ENCODE measurements around the gene ST8SIA1. TPM values are rescaled to one million over a fixed set of nuclear protein-coding genes. Genes with fewer than 3 reads are reported as not detected.

ST8SIA1 gene
- total and polyA plus RNA-seq, 9 donors = 0.69 to 18.1 (median 4.1) TPM

DNA sequence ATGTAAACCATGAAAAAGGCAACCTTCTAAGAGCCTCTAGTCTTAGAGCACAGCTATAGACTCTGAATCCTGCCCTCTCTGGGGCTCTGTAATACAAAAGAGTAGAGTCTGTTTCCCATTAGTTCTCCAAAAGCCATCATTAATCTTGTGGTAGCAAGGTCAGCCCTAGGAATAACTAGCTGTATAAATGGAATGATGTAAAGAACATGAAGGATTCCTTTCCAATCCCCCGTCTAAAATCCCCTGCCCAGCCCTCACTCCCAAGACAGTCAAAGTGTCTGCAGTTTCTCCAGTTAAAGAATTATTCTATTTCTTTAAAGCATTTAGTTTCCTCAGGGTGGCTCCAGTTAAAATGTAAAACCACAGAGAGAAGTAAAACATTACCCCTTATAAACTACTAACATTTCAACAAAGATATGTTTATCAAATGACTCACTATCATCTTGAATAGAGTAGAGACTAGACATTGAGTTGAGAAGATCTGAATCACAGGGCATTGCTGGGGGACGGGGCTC is 104.2 kb downstream of the ST8SIA1 start:
- Histone ChIP-seq H3K9me3 (no peaks in the 10 kb centered on the region), H3K4me3 (no peak overlapping the region), H3K27ac (no peak overlapping the region), H3K4me1 (ENCODE audit: insufficient read depth) (no peaks in the 10 kb centered on the region), H3K36me3 (no peaks in the 10 kb centered on the region), H3K27me3 (no peaks in the 10 kb centered on the region)
- intact Hi-C loops (cut with DNase I) = no loop called here
- DNase-seq = no peak
- no peak for TF ChIP-seq POLR2A (IDR thresholded peaks at IDR 0.05)
- no peak for TF ChIP-seq EP300 (IDR thresholded peaks at IDR 0.05)
- no peak for TF ChIP-seq CTCF (IDR thresholded peaks at IDR 0.05)
- 28 to 61% (median 56%) methylated on average over 2 of the region's 2 CpGs for WGBS, 3 donors

DNA sequence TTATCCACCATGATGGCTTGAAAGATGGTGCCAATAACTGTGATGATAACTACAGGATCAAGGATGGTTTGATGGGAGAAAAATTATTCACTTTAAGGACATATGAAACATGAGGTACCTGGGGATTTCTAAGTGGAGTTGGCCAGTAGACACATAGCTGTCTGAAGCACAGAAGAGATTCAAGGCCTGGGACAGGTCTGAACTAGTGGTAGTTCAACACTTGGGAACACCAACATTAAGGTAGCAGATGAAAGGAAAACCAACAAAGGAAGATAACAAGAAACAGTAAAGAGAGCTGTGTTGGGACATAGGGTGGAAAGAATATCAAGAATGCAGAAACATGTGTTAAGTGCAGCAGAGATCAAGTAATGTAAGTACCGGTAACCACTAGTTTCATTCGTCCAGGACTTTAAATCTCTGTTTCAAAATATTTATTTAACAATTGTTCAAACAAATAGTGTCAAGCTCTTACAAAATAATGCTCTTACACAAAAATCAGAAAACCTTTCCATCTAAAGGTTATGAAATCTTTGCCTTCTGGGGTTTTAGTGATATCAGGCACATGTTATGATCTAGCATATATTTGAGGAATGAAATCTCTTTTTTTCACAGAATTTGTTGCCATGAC is 104.7 kb downstream of the ST8SIA1 start:
- no peaks in the 10 kb centered on the region for H3K9me3 ChIP-seq
- TF ChIP-seq EP300 (IDR thresholded peaks at IDR 0.05) (no peak), POLR2A (IDR thresholded peaks at IDR 0.05) (no peak)
- 22 to 63% (median 38%) methylated on average over 2 of the region's 2 CpGs for WGBS, 3 donors
- H3K27me3 ChIP-seq = no peaks in the 10 kb centered on the region
- intact Hi-C loops (cut with DNase I) = no loop called here
- no peak overlapping the region for H3K27ac ChIP-seq
- no peak overlapping the region for H3K4me3 ChIP-seq
- no peaks in the 10 kb centered on the region for H3K36me3 ChIP-seq
- no peaks in the 10 kb centered on the region for H3K4me1 ChIP-seq (ENCODE audit: insufficient read depth)
- no peak for DNase-seq

- Histone ChIP-seq H3K27me3 (no peaks in the 10 kb centered on the region), H3K27ac (no peak overlapping the region), H3K36me3 (no peaks in the 10 kb centered on the region), H3K4me1 (ENCODE audit: insufficient read depth) (no peaks in the 10 kb centered on the region), H3K4me3 (no peak overlapping the region), H3K9me3 (no peaks in the 10 kb centered on the region)
- DNase-seq = no peak
- intact Hi-C loops (cut with DNase I) = no loop called here
- WGBS, 3 donors = 81 to 90% (median 82%) methylated on average over 2 of the region's 2 CpGs
- TF ChIP-seq CTCF (IDR thresholded peaks at IDR 0.05) = no peak
- no peak for TF ChIP-seq EP300 (IDR thresholded peaks at IDR 0.05)
- no peak for TF ChIP-seq POLR2A (IDR thresholded peaks at IDR 0.05)
Measured at GRCh38 chr12:22228022-22228875, 106.3 kb downstream of the ST8SIA1 start.

GRCh38 chr12:22223356-22223755 is 111.2 kb downstream of the ST8SIA1 start:
- Histone ChIP-seq H3K36me3 (no peaks in the 10 kb centered on the region), H3K27ac (no peak overlapping the region), H3K4me3 (no peak overlapping the region), H3K9me3 (no peaks in the 10 kb centered on the region), H3K4me1 (ENCODE audit: insufficient read depth) (no peaks in the 10 kb centered on the region), H3K27me3 (no peaks in the 10 kb centered on the region)
- 78 to 82% (median 78%) methylated on average over 4 of the region's 4 CpGs for WGBS, 3 donors
- intact Hi-C loops (cut with DNase I) = no loop called here
- DNase-seq = no peak
- TF ChIP-seq CTCF (IDR thresholded peaks at IDR 0.05) (no peak), EP300 (IDR thresholded peaks at IDR 0.05) (no peak), POLR2A (IDR thresholded peaks at IDR 0.05) (no peak)

Data from ovary (tissue), 9 donors.